Stimulated activated CD4-positive, alpha-beta T cell treated with anti-CD3 and anti-CD28 coated beads, Interleukin-1b, Interleukin-23, amount 100 ng/mL, for 48 hours (primary cell): ENCODE measurements around the gene HAUS1.
"Not testable (repeated sequence)": the region's sequence is repeated elsewhere in the genome, so short reads cannot be mapped to it uniquely, and the experiment has no call there.

Source experiments
- DNase-seq: peaks from one replicate; pipeline ENCODE4 v3.0.0-alpha.2; 2020

Gene HAUS1

DNA sequence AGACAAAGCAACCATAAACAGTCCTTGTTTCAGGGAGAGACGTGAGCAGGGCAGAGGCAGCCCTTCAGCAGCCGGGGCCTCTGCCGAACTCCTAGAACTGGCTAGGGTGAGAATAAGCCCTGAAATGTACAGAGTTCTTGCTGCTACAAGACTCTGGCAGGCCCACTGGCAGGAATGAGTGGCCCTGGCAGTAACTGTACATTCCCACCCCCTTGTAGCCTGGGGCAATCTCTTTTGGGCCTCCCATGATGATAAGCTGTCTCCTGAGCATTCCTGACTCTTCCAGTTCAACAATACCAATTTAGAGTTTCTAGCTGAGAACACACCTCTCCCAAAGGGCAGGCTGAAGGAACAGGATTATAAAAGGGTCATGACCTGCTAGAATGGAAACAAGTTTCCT lies 54.3 kb downstream of the HAUS1 start:
- DNase-seq = no peak

- DNase-seq = no peak
These were observed 56.0 kb downstream of the HAUS1 start for GRCh38 chr18:46160050-46160798.

DNA sequence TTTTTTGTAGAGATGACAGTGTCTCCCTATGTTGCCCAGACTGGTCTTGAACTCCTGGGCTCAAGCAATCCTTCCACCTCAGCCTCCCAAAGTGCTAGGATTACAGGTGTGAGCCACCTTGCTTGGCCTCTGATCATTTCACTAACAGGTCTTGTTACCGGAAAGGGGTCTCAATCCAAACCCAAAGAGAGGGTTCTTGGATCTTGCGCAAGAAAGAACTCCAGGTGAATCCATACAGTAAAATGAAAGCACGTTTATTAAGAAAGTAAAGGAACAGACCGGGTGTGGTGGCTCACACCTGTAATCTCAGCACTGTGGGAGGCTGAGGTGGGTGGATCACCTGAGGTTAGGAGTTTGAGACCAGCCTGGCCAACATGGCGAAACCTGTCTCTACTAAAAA lies 56.7 kb downstream of the HAUS1 start:
- not testable (repeated sequence) for DNase-seq

DNA sequence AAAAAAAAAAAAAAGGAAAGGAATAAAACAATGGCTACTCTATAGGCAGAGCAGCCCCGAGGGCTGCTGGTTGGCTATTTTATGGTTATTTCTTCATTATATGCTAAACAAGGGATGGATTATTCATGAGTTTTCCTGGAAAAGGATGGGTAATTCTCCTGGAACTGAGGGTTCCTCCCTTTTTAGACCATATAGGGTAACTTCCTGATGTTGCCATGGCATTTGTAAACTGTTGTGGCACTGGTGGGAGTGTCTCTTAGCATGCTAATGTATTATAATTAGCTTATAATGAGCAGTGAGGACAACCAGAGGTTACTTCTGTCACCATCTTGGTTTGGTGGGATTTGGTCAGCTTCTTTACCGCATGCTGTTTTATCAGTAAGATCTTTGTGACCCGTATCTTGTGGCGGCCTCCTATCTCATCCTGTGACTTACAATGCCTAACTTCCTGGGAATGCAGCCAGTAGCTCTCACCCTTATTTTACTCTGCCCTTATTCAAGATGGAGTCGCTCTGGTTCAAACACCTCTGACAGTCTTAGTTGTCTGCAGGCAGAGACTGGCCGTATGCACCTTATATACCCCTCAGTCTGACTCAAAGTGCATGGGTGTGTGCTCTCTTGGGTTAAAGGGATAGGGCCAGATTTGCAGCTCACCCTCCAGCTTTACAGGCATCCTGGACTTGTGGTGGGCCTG lies 57.7 kb downstream of the HAUS1 start:
- DNase-seq = no peak

- no peak for DNase-seq
These were observed 58.9 kb downstream of the HAUS1 start for GRCh38 chr18:46163091-46163490.

DNA sequence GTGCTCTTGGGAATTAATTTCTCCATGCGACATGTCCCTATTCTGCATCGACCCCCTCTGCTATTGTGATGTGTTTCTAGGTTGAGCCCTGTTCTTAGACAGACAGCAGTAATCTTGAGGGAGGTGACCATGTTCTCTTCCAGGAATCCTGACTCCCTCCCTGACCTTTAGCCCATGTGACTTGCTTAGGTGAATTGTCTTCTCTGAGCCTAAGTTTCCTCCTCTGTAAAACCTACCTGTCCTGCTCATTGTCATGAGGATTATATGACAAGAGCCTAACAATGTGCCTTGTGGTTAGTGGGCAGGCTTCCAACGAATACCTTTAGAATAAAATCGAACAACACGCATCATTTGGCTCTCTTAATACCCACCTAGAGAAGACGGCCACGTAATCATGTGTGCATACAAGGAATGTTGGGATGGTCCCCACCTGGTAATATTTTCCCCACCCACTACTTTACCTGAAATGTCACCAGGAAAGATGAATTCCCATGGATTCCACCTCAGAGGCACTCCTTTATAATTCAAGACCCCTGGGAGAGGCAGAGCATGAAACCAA lies 59.8 kb downstream of the HAUS1 start:
- no peak for DNase-seq

GRCh38 chr18:46164502-46164901 lies 60.3 kb downstream of the HAUS1 start:
- not testable (repeated sequence) for DNase-seq

- DNase-seq = no peak
These were observed 60.7 kb downstream of the HAUS1 start for GRCh38 chr18:46164920-46165319.

GRCh38 chr18:46166261-46166970 lies 62.2 kb downstream of the HAUS1 start:
- DNase-seq = no peak

DNA sequence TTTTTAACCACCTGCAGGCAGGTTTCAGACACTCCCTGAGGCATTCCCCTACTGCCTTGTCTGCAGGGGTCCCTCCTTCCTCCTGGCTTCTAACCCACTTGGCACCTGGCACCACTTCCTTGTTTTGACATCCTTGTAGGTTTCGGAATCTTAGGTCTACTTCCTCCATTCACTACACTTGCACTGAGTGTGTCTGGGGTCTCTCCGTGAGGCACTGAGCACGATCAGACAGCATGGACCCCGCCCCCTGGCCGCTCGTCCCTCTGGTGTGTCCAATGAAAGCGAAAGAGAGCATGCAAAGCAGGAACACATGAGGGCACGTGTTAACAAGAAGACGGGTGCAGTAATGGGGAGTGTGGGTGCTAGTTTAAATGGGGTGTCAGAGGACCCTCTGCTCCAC lies 63.8 kb downstream of the HAUS1 start:
- no peak for DNase-seq

DNA sequence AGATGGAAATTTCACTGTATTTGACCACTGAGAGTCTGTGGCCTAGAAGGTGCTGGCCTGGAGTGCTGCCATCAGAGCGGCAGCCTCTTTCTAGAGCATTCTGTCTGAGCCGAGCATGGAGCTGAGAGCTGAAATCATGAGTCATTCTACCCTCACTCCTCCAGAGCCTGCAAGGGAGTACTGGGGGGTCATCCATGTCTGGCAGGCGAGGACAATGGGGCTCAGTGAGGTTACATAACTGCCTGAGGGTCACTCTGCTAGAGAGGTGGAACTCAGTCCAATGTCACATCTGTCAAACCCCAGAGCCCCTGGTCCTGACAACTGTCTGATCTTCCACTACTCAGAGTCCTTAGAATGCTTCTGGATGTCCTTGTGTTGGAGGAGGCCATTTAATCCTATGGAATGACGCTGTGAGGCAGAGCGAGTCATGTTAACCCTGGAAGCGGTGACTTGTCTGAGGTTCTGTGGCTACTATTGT lies 65.3 kb downstream of the HAUS1 start:
- DNase-seq = no peak

DNA sequence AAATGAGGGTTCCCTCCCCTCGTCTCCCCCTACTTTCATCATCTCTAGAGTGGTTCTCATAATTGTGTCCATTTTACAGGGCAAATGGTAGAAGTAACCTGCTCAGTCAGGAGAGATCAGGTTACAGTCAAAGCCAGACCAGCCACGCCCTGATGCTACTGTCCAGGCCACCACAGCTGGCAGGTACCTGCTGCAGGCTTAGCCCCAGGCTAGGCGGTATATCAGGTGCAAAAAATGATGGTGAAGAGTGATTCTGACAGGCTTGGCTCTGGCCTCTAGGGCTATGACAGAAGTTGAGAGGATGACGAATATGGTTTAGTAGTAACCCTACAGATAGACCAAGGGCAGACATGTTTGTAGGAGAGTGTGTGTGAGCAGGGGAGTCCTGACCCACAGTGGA lies 67.1 kb downstream of the HAUS1 start:
- no peak for DNase-seq

DNA sequence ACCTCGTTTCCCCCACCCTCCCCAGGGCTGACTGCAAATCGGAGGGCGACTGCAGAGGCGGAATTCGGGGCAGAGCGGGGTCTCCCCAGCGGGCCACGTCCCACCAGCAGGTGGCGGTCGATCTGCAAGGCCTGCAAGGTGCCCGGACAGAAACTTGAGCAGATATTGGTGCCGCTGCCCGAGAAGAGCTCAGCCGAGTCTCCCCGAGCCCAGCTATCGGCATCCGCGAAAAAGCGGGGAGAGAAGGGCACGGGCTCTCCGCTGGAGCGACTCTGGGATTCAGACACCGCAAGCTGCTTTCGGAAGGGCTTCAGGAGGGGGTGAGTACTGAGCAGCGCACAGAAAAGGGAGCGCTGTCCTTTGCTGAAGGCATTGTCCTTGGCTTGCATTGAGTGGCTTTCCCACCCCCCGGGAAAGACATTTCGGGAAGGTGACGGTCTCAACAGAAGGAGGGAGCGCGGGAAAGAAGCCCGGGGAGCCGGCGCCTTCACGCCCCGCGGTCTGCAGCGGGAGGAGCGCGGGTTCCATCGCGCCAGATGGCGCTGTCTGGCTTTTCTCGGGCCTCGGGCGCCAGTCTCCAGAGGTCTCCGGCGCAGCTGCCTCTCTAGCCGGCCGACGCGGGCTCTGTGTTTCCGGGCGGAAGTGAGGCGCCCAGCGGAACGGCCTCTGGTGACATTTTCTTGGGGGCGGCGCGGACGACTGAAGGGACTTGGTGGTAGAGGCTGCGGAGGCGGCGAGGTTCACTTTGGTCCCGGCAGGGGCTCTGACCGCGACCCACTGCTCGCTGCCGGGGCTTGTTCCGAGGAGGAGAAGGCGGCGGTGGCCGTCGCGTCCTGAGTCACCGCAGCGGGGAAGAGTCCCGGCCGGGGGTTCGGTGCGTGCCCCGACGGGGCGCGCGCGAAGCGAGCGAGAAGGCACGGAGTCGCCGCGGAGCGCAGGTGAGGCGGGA lies 69.5 kb downstream of the HAUS1 start:
- DNase-seq = peak; percentile 94

DNA sequence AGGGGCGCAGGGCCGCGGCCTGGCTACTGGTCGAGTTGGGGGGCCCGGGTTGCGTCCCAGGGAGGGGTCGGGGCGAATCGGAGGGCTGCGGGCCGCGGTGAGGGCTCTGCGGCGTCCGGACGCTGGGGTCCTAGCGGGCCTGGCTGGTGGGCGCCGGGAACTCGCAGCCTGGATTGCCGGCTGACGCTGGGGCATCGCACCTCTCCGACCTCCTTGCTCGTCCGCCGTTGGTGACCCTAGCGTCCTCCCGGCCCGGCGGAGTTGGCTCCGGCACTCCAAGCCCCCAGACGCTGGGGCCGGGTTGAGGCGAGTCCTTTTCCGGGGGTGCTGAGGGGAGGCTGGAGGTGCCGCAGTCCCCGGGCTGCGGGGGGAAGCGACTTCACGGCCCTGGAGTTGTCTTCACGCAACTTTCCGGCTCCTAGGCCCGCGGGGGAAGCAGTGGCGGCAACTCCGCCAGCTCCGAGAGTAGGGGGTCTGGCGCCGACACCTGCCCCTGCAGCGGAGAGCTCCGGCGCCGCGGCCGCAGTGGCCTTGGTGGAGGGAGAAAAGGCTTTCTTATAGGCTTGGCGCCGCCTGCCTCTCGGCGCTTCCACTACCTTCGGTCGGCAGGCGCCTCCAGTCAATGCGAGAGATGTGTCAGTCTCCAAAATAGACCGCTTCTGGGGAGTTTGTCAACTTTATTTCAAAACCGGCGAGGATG lies 70.3 kb downstream of the HAUS1 start:
- peak; percentile 69 for DNase-seq

DNA sequence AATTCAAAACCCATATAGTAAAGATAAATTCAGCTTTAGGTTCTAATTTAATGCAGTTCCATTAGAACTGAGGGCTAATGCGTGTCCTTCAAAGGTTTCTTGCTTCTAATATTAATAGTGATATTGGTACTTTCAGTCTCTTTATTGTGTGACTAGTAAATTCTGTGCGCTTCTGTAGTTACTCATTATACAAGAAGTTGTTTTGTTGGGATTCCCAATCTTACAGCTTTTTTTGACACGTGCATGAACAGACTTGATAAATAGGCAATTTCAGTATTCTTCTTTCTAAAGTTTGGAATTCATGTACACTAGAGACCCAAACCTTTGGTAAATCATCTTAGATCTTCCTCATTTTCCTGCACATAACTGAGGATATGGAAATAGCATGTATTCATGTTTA lies 71.8 kb downstream of the HAUS1 start:
- DNase-seq = no peak
